ENCODE measurements around the gene SLC7A5.

Gene SLC7A5

GRCh38 chr16:87836844-87837581 is 32.3 kb downstream of the SLC7A5 start:
- no peak overlapping the region for H3K9ac ChIP-seq (ENCODE audit: low read length in 2 of 2)
- no peak overlapping the region for H3K4me3 ChIP-seq (ENCODE audit: low read length in 2 of 2)
- H3K27ac ChIP-seq (ENCODE audit: low read length): no peak overlapping the region
- H3K9me3 ChIP-seq (ENCODE audit: control insufficient read depth in 2 of 2, low read length in 2 of 2): no peaks in the 10 kb centered on the region
- peaks cover 17 to 35% of the 10 kb centered on the region in 2 donors for H3K36me3 ChIP-seq (ENCODE audit: control insufficient read depth in 2 of 2, insufficient read depth in 2 of 2, low read length in 2 of 2)
- no peaks in the 10 kb centered on the region for H3K27me3 ChIP-seq (ENCODE audit: control insufficient read depth in 1 of 2, insufficient read depth in 2 of 2, low read length in 2 of 2)
- H3K4me1 ChIP-seq (ENCODE audit: control insufficient read depth, insufficient read depth, low read length): peaks cover 10% of the 10 kb centered on the region

DNA sequence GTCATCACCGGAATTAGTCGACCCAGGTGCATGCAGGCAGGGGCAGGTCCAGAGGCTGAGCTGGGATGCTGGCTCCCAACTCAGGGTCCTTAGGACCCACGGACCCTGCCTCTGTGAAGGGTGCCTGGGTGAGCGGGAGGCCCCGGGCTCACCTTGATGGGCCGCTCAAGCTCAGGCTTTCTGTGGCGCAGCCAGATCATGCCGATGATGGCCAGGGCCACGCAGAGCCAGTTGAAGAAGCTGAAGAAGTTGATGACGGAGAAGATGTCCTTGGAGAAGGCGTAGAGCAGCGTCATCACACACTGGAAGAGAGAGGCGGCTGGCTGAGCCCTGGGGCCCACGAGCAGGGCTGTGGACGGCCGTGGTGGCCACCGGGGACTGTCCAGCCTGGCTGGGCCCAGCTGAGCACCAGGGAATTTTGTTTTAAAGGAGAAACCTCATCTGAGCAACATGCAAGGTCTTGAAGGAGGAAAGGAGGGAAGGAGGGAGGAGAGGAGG is 32.9 kb downstream of the SLC7A5 start:
- Histone ChIP-seq H3K4me1 (ENCODE audit: control insufficient read depth, insufficient read depth, low read length) (peaks cover 10% of the 10 kb centered on the region), H3K27me3 (ENCODE audit: control insufficient read depth in 1 of 2, insufficient read depth in 2 of 2, low read length in 2 of 2) (no peaks in the 10 kb centered on the region), H3K36me3 (ENCODE audit: control insufficient read depth in 2 of 2, insufficient read depth in 2 of 2, low read length in 2 of 2) (peaks cover 17 to 31% of the 10 kb centered on the region in 2 donors), H3K9me3 (ENCODE audit: control insufficient read depth in 2 of 2, low read length in 2 of 2) (no peaks in the 10 kb centered on the region), H3K27ac (ENCODE audit: low read length) (no peak overlapping the region), H3K4me3 (ENCODE audit: low read length in 2 of 2) (no peak overlapping the region), H3K9ac (ENCODE audit: low read length in 2 of 2) (no peak overlapping the region)

- no peak overlapping the region for H3K4me3 ChIP-seq (ENCODE audit: low read length in 2 of 2)
- no peaks in the 10 kb centered on the region for H3K9me3 ChIP-seq (ENCODE audit: control insufficient read depth in 2 of 2, low read length in 2 of 2)
- H3K9ac ChIP-seq (ENCODE audit: low read length in 2 of 2): no peak overlapping the region
- peaks cover 17 to 35% of the 10 kb centered on the region in 2 donors for H3K36me3 ChIP-seq (ENCODE audit: control insufficient read depth in 2 of 2, insufficient read depth in 2 of 2, low read length in 2 of 2)
- no peak overlapping the region for H3K27ac ChIP-seq (ENCODE audit: low read length)
- H3K27me3 ChIP-seq (ENCODE audit: control insufficient read depth in 1 of 2, insufficient read depth in 2 of 2, low read length in 2 of 2): no peaks in the 10 kb centered on the region
- H3K4me1 ChIP-seq (ENCODE audit: control insufficient read depth, insufficient read depth, low read length): peaks cover 10% of the 10 kb centered on the region
Observed at GRCh38 chr16:87835882-87836331, 33.4 kb downstream of the SLC7A5 start.

GRCh38 chr16:87834668-87835473 is 34.4 kb downstream of the SLC7A5 start:
- H3K4me1 ChIP-seq (ENCODE audit: control insufficient read depth, insufficient read depth, low read length): peaks cover 10% of the 10 kb centered on the region
- no peak overlapping the region for H3K9ac ChIP-seq (ENCODE audit: low read length in 2 of 2)
- peaks cover 17 to 33% of the 10 kb centered on the region in 2 donors for H3K36me3 ChIP-seq (ENCODE audit: control insufficient read depth in 2 of 2, insufficient read depth in 2 of 2, low read length in 2 of 2)
- no peak overlapping the region for H3K4me3 ChIP-seq (ENCODE audit: low read length in 2 of 2)
- no peaks in the 10 kb centered on the region for H3K27me3 ChIP-seq (ENCODE audit: control insufficient read depth in 1 of 2, insufficient read depth in 2 of 2, low read length in 2 of 2)
- no peaks in the 10 kb centered on the region for H3K9me3 ChIP-seq (ENCODE audit: control insufficient read depth in 2 of 2, low read length in 2 of 2)
- peak overlapping the region; percentile 24 for H3K27ac ChIP-seq (ENCODE audit: low read length)

DNA sequence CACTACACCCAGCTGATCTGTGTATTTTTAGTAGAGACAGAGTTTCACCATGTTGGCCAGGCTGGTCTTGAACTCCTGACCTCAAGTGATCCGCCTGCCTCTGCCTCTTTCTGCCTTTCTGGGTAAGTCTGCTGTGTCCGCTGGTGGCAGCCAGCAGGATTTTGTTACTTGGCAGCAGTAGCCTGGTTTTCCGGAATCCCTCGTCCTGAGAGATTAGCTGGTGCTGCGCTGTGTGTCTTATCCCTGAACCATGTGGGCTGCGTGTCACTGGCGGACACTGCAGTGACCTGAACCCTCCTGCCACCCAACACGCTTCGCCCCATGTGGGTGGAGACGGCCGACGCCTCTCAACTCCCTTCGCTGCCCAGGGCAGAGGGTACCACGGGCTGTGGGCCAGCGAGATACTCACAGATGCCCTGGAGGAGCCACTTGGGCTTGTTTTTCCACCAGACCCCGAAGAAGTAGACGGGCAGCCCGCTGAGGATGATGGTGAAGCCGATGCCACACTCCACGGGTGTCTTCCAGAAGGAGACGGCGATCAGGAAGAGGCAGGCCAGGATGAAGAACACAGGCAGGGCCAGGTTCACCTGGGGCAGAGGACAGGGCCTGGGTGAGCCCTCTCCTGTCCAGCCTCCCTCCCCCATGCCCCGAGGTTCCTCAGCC is 35.2 kb downstream of the SLC7A5 start:
- no peak overlapping the region for H3K4me3 ChIP-seq (ENCODE audit: low read length in 2 of 2)
- H3K27ac ChIP-seq (ENCODE audit: low read length): peak overlapping the region; percentile 24
- no peak overlapping the region for H3K9ac ChIP-seq (ENCODE audit: low read length in 2 of 2)
- peaks cover 12 to 26% of the 10 kb centered on the region in 2 donors for H3K36me3 ChIP-seq (ENCODE audit: control insufficient read depth in 2 of 2, insufficient read depth in 2 of 2, low read length in 2 of 2)
- H3K27me3 ChIP-seq (ENCODE audit: control insufficient read depth in 1 of 2, insufficient read depth in 2 of 2, low read length in 2 of 2): no peaks in the 10 kb centered on the region
- H3K9me3 ChIP-seq (ENCODE audit: control insufficient read depth in 2 of 2, low read length in 2 of 2): no peaks in the 10 kb centered on the region
- H3K4me1 ChIP-seq (ENCODE audit: control insufficient read depth, insufficient read depth, low read length): peaks cover 10% of the 10 kb centered on the region

DNA sequence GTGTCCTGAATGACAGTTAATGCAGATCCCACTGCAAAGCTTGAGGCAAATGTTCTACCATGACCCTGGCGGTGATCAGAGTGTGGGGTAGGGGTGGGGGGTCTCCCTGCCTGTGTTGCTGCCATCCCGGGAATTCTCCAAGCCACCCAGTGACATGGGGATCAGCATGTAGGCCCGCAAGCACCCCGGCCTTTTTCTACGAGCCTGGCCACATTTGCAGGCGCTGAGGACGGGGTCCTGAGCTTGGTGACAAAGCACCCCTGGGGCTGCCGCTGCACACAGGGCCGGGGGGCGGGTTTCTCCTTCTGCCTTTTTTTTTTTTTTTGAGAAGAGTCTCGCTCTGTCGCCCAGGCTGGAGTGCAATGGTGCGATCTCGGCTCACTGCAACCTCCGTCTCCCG is 35.8 kb downstream of the SLC7A5 start:
- H3K36me3 ChIP-seq (ENCODE audit: control insufficient read depth in 2 of 2, insufficient read depth in 2 of 2, low read length in 2 of 2): peaks cover 10 to 24% of the 10 kb centered on the region in 2 donors

DNA sequence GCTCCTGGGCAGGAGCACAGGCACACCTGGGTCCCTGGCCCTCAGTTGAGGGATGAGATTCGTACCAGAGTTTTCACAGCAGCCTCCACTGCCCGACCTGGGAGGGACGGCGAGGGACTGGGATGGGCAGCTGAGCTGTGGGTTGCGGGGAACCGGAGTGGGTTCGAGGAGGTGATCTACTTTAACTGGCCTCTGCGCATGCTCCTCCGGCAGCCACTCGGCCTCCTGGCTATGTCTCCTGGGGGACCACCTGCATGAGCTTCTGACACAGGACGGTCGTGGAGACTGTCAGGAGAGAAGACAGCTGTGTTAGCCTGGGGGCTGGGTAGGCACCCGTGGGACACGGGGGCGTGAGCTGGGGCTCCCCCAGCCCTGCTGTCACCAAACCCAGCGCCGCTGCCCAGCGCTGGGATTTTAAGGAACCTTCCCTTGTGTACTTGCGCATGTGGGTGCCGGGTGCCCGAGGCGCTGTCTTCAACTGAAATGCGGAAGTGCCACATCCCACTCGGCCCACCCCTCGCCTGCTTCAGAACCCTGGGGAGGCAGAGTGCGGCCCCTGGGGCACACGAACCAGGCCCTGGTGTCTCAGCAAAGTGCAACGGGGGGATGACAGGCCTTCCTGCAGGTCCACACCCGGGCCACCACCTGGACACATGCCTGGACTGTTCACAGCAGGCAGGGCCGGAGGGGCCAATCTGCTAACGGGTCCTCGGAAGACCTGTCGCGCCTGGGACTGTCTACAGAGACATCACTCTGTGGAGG is 36.4 kb downstream of the SLC7A5 start:
- H3K36me3 ChIP-seq (ENCODE audit: control insufficient read depth in 2 of 2, insufficient read depth in 2 of 2, low read length in 2 of 2): peaks cover 7 to 21% of the 10 kb centered on the region in 2 donors
- no peaks in the 10 kb centered on the region for H3K27me3 ChIP-seq (ENCODE audit: control insufficient read depth in 1 of 2, insufficient read depth in 2 of 2, low read length in 2 of 2)
- no peak overlapping the region for H3K27ac ChIP-seq (ENCODE audit: low read length)
- H3K4me3 ChIP-seq (ENCODE audit: low read length in 2 of 2): no peak overlapping the region
- peaks cover 10% of the 10 kb centered on the region for H3K4me1 ChIP-seq (ENCODE audit: control insufficient read depth, insufficient read depth, low read length)
- no peak overlapping the region for H3K9ac ChIP-seq (ENCODE audit: low read length in 2 of 2)
- H3K9me3 ChIP-seq (ENCODE audit: control insufficient read depth in 2 of 2, low read length in 2 of 2): no peaks in the 10 kb centered on the region

More for the DNA sequence above, 35.8 kb downstream of the SLC7A5 start:
- H3K9me3 ChIP-seq (ENCODE audit: control insufficient read depth in 2 of 2, low read length in 2 of 2): no peaks in the 10 kb centered on the region
- peaks cover 10% of the 10 kb centered on the region for H3K4me1 ChIP-seq (ENCODE audit: control insufficient read depth, insufficient read depth, low read length)
- H3K9ac ChIP-seq (ENCODE audit: low read length in 2 of 2): no peak overlapping the region
- H3K27me3 ChIP-seq (ENCODE audit: control insufficient read depth in 1 of 2, insufficient read depth in 2 of 2, low read length in 2 of 2): no peaks in the 10 kb centered on the region
- H3K27ac ChIP-seq (ENCODE audit: low read length): no peak overlapping the region
- no peak overlapping the region for H3K4me3 ChIP-seq (ENCODE audit: low read length in 2 of 2)

- no peak overlapping the region for H3K9ac ChIP-seq (ENCODE audit: low read length in 2 of 2)
- no peak overlapping the region for H3K4me3 ChIP-seq (ENCODE audit: low read length in 2 of 2)
- no peak overlapping the region for H3K27ac ChIP-seq (ENCODE audit: low read length)
- H3K9me3 ChIP-seq (ENCODE audit: control insufficient read depth in 2 of 2, low read length in 2 of 2): no peaks in the 10 kb centered on the region
- H3K27me3 ChIP-seq (ENCODE audit: control insufficient read depth in 1 of 2, insufficient read depth in 2 of 2, low read length in 2 of 2): no peaks in the 10 kb centered on the region
- peaks cover 2 to 16% of the 10 kb centered on the region in 2 donors for H3K36me3 ChIP-seq (ENCODE audit: control insufficient read depth in 2 of 2, insufficient read depth in 2 of 2, low read length in 2 of 2)
- peaks cover 10% of the 10 kb centered on the region for H3K4me1 ChIP-seq (ENCODE audit: control insufficient read depth, insufficient read depth, low read length)
Observed at GRCh38 chr16:87832137-87832527, 37.2 kb downstream of the SLC7A5 start.

GRCh38 chr16:87831421-87832136 is 37.7 kb downstream of the SLC7A5 start:
- Histone ChIP-seq H3K4me1 (ENCODE audit: control insufficient read depth, insufficient read depth, low read length) (peaks cover 10% of the 10 kb centered on the region), H3K27ac (ENCODE audit: low read length) (no peak overlapping the region), H3K36me3 (ENCODE audit: control insufficient read depth in 2 of 2, insufficient read depth in 2 of 2, low read length in 2 of 2) (peaks cover 0 to 15% of the 10 kb centered on the region in 2 donors), H3K9me3 (ENCODE audit: control insufficient read depth in 2 of 2, low read length in 2 of 2) (no peaks in the 10 kb centered on the region), H3K9ac (ENCODE audit: low read length in 2 of 2) (no peak overlapping the region), H3K27me3 (ENCODE audit: control insufficient read depth in 1 of 2, insufficient read depth in 2 of 2, low read length in 2 of 2) (no peaks in the 10 kb centered on the region), H3K4me3 (ENCODE audit: low read length in 2 of 2) (no peak overlapping the region)

Data from stomach smooth muscle (tissue), 2 donors.